Measurements from ENCODE around the gene YBX3. TPM values are rescaled to one million over a fixed set of nuclear protein-coding genes. Genes with fewer than 3 reads are reported as not detected.

The YBX3 gene
- total RNA-seq, 2 experiments from 2014 or later, result 90.7 to 96.2 TPM

- ChIA-PET POLR2A (no interaction called here), CTCF (no interaction called here)
- intact Hi-C loops (cut with micrococcal nuclease), result loop anchor here (1.0 kb wide), 1 partner anchor 20 kb away; no protein-coding TSS in a partner anchor
- peaks cover 11% of the 10 kb centered on the region for H3K36me3 Mint-ChIP-seq
- peak overlapping the region; percentile 9 for H3K27ac Mint-ChIP-seq
- peaks cover 25% of the 10 kb centered on the region for H3K4me1 Mint-ChIP-seq (ENCODE audit: low read depth)
- no peak for DNase-seq
- H3K9me3 Mint-ChIP-seq, result no peaks in the 10 kb centered on the region
- H3K4me3 Mint-ChIP-seq, result peak overlapping the region; percentile 93
- peaks cover 54% of the 10 kb centered on the region for H3K27me3 Mint-ChIP-seq
These were observed 2.0 kb downstream of the YBX3 start for GRCh38 chr12:10720974-10721650.

GRCh38 chr12:10719482-10719881, 3.6 kb downstream of the YBX3 start:
- Mint-ChIP-seq H3K9me3 (no peaks in the 10 kb centered on the region), H3K36me3 (peaks cover 18% of the 10 kb centered on the region), H3K27me3 (peaks cover 47% of the 10 kb centered on the region), H3K4me1 (ENCODE audit: low read depth) (peaks cover 34% of the 10 kb centered on the region), H3K27ac (no peak overlapping the region), H3K4me3 (no peak overlapping the region)
- DNase-seq, result no peak
- POLR2A ChIA-PET, result no interaction called here
- intact Hi-C loops (cut with micrococcal nuclease), result no loop called here
- CTCF ChIA-PET, result interaction anchor here (1.2 kb wide), 1 partner anchor 31 kb away, joined by 5 read pairs; no protein-coding TSS in a partner anchor

- ChIA-PET POLR2A (no interaction called here), CTCF (interaction anchor here (1.2 kb wide), 1 partner anchor 32 kb away, joined by 5 read pairs; no protein-coding TSS in a partner anchor)
- Mint-ChIP-seq H3K4me3 (no peak overlapping the region), H3K9me3 (no peaks in the 10 kb centered on the region), H3K27ac (no peak overlapping the region), H3K36me3 (peaks cover 27% of the 10 kb centered on the region), H3K4me1 (ENCODE audit: low read depth) (peaks cover 31% of the 10 kb centered on the region), H3K27me3 (peaks cover 40% of the 10 kb centered on the region)
- DNase-seq, result no peak
- intact Hi-C loops (cut with micrococcal nuclease), result no loop called here
These were observed 4.8 kb downstream of the YBX3 start for GRCh38 chr12:10718279-10718821.

GRCh38 chr12:10717410-10717809, 5.7 kb downstream of the YBX3 start:
- ChIA-PET POLR2A (no interaction called here), CTCF (no interaction called here)
- Mint-ChIP-seq H3K4me1 (ENCODE audit: low read depth) (peaks cover 31% of the 10 kb centered on the region), H3K36me3 (peaks cover 34% of the 10 kb centered on the region), H3K27me3 (peaks cover 44% of the 10 kb centered on the region), H3K27ac (no peak overlapping the region), H3K9me3 (no peaks in the 10 kb centered on the region), H3K4me3 (no peak overlapping the region)
- intact Hi-C loops (cut with micrococcal nuclease), result no loop called here
- no peak for DNase-seq

- Mint-ChIP-seq H3K27ac (peak overlapping the region; percentile 9), H3K36me3 (peaks cover 37% of the 10 kb centered on the region), H3K9me3 (no peaks in the 10 kb centered on the region), H3K4me3 (no peak overlapping the region), H3K4me1 (ENCODE audit: low read depth) (peaks cover 25% of the 10 kb centered on the region), H3K27me3 (peaks cover 43% of the 10 kb centered on the region)
- DNase-seq, result no peak
- ChIA-PET POLR2A (no interaction called here), CTCF (no interaction called here)
- intact Hi-C loops (cut with micrococcal nuclease), result no loop called here
These were observed 6.3 kb downstream of the YBX3 start for GRCh38 chr12:10716704-10717315.

- no peak for DNase-seq
- ChIA-PET CTCF (no interaction called here), POLR2A (no interaction called here)
- no peaks in the 10 kb centered on the region for H3K9me3 Mint-ChIP-seq
- peaks cover 41% of the 10 kb centered on the region for H3K27me3 Mint-ChIP-seq
- peaks cover 42% of the 10 kb centered on the region for H3K36me3 Mint-ChIP-seq
- no peak overlapping the region for H3K27ac Mint-ChIP-seq
- intact Hi-C loops (cut with micrococcal nuclease), result no loop called here
- peaks cover 21% of the 10 kb centered on the region for H3K4me1 Mint-ChIP-seq (ENCODE audit: low read depth)
- no peak overlapping the region for H3K4me3 Mint-ChIP-seq
These were observed 6.8 kb downstream of the YBX3 start for GRCh38 chr12:10716277-10716676.

GRCh38 chr12:10715491-10715890, 7.6 kb downstream of the YBX3 start:
- H3K27me3 Mint-ChIP-seq, result peaks cover 39% of the 10 kb centered on the region
- H3K36me3 Mint-ChIP-seq, result peaks cover 43% of the 10 kb centered on the region
- no peak overlapping the region for H3K27ac Mint-ChIP-seq
- ChIA-PET CTCF (no interaction called here), POLR2A (no interaction called here)
- H3K9me3 Mint-ChIP-seq, result no peaks in the 10 kb centered on the region
- no peak overlapping the region for H3K4me3 Mint-ChIP-seq
- intact Hi-C loops (cut with micrococcal nuclease), result no loop called here
- H3K4me1 Mint-ChIP-seq (ENCODE audit: low read depth), result peaks cover 14% of the 10 kb centered on the region
- DNase-seq, result no peak

- Mint-ChIP-seq H3K4me1 (ENCODE audit: low read depth) (no peaks in the 10 kb centered on the region), H3K36me3 (peaks cover 50% of the 10 kb centered on the region), H3K27me3 (peaks cover 24% of the 10 kb centered on the region), H3K9me3 (no peaks in the 10 kb centered on the region), H3K4me3 (no peak overlapping the region), H3K27ac (no peak overlapping the region)
- ChIA-PET CTCF (no interaction called here), POLR2A (no interaction called here)
- intact Hi-C loops (cut with micrococcal nuclease), result no loop called here
- DNase-seq, result no peak
These were observed 13.3 kb downstream of the YBX3 start for GRCh38 chr12:10709808-10710207.

GRCh38 chr12:10708862-10709261, 14.3 kb downstream of the YBX3 start:
- CTCF ChIA-PET, result interaction anchor here (1.4 kb wide), 1 partner anchor 41 kb away, joined by 3 read pairs; no protein-coding TSS in a partner anchor
- peaks cover 48% of the 10 kb centered on the region for H3K36me3 Mint-ChIP-seq
- no peak overlapping the region for H3K27ac Mint-ChIP-seq
- no peak for DNase-seq
- H3K4me3 Mint-ChIP-seq, result no peak overlapping the region
- H3K27me3 Mint-ChIP-seq, result peaks cover 23% of the 10 kb centered on the region
- H3K9me3 Mint-ChIP-seq, result no peaks in the 10 kb centered on the region
- intact Hi-C loops (cut with micrococcal nuclease), result no loop called here
- POLR2A ChIA-PET, result no interaction called here
- H3K4me1 Mint-ChIP-seq (ENCODE audit: low read depth), result no peaks in the 10 kb centered on the region

GRCh38 chr12:10705655-10706054, 17.5 kb downstream of the YBX3 start:
- H3K4me1 Mint-ChIP-seq (ENCODE audit: low read depth), result peaks cover 13% of the 10 kb centered on the region
- no peak for DNase-seq
- peaks cover 32% of the 10 kb centered on the region for H3K36me3 Mint-ChIP-seq
- ChIA-PET POLR2A (no interaction called here), CTCF (no interaction called here)
- intact Hi-C loops (cut with micrococcal nuclease), result no loop called here
- H3K4me3 Mint-ChIP-seq, result no peak overlapping the region
- no peak overlapping the region for H3K27ac Mint-ChIP-seq
- no peaks in the 10 kb centered on the region for H3K9me3 Mint-ChIP-seq
- H3K27me3 Mint-ChIP-seq, result peaks cover 9% of the 10 kb centered on the region

- POLR2A ChIA-PET, result no interaction called here
- Mint-ChIP-seq H3K27ac (no peak overlapping the region), H3K4me1 (ENCODE audit: low read depth) (peaks cover 16% of the 10 kb centered on the region), H3K4me3 (no peak overlapping the region), H3K27me3 (no peaks in the 10 kb centered on the region), H3K9me3 (no peaks in the 10 kb centered on the region), H3K36me3 (peaks cover 27% of the 10 kb centered on the region)
- intact Hi-C loops (cut with micrococcal nuclease), result loop anchor here (1.0 kb wide), 1 partner anchor 19 kb away; no protein-coding TSS in a partner anchor
- no peak for DNase-seq
- CTCF ChIA-PET, result no interaction called here
These were observed 21.3 kb downstream of the YBX3 start for GRCh38 chr12:10701843-10702242.

GRCh38 chr12:10701131-10701681, 21.9 kb downstream of the YBX3 start:
- H3K36me3 Mint-ChIP-seq, result peaks cover 24% of the 10 kb centered on the region
- intact Hi-C loops (cut with micrococcal nuclease), result loop anchor here (1.0 kb wide), 1 partner anchor 20 kb away; no protein-coding TSS in a partner anchor
- no peaks in the 10 kb centered on the region for H3K27me3 Mint-ChIP-seq
- POLR2A ChIA-PET, result no interaction called here
- H3K4me1 Mint-ChIP-seq (ENCODE audit: low read depth), result peaks cover 16% of the 10 kb centered on the region
- CTCF ChIA-PET, result no interaction called here
- H3K9me3 Mint-ChIP-seq, result no peaks in the 10 kb centered on the region
- peak; percentile 56 for DNase-seq
- H3K27ac Mint-ChIP-seq, result peak overlapping the region; percentile 49
- no peak overlapping the region for H3K4me3 Mint-ChIP-seq

All from activated CD4-positive, alpha-beta memory T cell treated with anti-CD3 and anti-CD28 coated beads for 36 hours (primary cell).